ENCODE results near the gene SHISA8. TPM values are rescaled to one million over a fixed set of nuclear protein-coding genes. Genes with fewer than 3 reads are reported as not detected.

Gene SHISA8
- not detected in 2 replicates for total RNA-seq

DNA sequence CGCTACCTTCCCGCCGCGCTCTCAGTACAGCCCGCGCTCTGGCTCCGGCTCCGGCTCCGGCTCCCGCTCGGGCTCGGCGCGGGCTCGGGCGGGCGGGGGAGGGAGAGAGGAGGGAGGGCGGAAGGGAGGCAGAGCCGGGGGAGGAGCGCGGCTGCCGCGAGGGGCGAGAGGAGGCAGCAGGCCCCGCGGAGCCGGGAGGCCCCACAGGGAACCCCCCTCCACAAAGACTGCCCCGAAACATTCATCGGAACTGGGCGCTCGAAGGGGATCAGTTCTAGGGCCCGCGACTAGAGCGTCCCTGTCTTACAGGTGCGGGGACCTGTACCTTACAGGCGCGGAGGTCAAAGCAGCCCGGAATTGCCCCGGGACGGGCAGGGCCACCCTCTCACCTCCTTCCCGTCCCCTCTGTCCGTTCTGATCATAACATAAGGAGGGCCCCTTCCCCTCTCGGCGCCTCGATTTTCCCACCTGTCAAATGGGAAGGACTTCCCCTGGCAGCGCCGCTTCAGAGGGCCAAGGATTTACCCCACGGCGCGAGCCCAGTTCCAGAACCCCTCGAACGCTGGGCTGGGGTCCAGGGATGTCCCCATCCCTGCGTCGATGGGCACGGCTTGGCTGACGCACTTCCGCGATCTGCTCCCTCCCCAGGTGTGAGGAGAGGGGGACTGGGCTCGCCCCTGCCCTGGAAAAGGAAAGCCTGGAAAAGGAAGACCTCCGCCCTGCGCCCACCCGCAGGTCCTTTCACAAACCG, at the start of gene SHISA8:
TSS of gene SHISA8 (minus strand) at position 40 of the 751 bp plus-strand sequence. CDS start 407 bp downstream, outside the sequence.

DNA sequence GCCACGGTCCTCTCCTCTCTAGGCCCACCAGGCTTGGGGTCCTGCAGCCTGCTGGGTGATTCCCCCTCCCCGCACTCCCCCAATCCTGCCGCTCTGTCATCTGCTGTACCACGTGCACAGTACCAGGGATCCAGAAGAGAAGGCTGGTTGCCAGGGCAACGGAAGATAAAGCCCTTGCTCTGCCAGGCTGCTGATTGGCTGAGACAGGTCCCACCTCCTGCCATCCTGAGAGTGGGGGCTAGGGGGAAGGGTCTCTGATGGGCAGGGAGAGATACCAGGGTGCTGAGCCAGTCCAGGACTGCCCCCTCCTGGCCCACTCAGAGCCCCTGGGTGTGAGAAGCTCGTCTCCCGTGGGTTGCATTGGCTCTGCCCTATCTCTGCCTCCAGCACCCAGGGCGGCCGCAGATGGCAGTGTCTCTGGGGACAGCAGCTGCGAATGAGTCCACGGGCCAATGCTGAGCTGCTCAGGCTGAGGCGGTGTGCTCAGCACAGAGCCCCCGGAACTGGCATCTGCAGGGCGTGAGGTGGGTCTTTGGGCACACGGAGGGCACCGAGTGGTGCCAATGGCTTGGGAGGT, 37.1 kb upstream of the SHISA8 start, which contains the start of gene SMIM45:
TSS of gene SMIM45 (plus strand) at position 253 of the 577 bp plus-strand sequence.

DNA sequence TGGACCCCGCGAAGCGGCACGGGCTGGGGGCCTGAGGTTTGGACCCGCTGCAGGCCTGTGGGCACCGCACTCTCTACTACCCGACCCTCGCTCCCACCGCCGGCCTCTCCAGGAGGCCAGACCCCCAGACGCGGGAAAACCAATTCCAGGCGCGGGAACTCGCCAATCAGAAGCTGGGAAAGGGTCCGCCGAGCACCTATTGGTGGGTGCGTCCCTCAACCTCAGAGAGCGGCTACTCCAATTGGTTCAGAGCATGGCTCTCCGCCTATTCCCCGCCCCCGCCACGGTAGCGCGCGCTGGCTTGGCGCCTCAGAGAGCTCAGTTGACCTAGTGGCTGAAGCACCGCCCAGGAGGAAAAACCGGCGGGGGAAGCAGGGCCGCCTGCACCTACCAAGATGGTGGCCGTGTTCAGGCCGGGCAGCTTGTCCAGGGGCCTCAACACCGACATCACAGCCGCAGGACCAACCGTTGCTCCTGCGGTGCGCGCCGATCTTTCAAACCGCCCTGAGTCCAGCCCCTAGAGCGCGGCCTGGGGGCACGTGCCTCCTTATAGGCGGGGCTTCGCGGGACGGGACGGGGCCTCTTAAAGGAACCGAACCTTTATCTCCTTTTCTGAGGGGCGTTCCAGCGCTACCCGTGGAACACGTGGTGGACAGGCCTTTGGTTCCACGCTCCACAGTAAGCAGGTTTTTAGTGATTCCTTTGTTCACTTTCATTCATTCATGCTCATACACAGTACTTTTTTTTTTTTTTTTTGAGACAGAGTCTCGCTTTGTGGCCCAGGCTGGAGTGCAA, 32.0 kb upstream of the SHISA8 start, which contains the start of gene CENPM:
TSS of gene CENPM (minus strand) at position 524 of the 795 bp plus-strand sequence. CDS start at position 448, 76 bp downstream.

Other genes starting within 250 kb of the SHISA8 start
- gene SNU13, start 226.2 kb downstream of the SHISA8 start, total RNA-seq, result 71.9 and 83.4 TPM in 2 replicates
- 0.73 and 0.99 TPM in 2 replicates for gene MEI1, start 215.6 kb downstream of the SHISA8 start, total RNA-seq
- gene CCDC134, start 114.4 kb downstream of the SHISA8 start, total RNA-seq, result 6.8 and 8.9 TPM in 2 replicates
- 60.7 and 83.5 TPM in 2 replicates for gene SREBF2, start 82.0 kb downstream of the SHISA8 start, total RNA-seq
- gene TNFRSF13C, start 11.7 kb upstream of the SHISA8 start, total RNA-seq, result 0.15 and 0.17 TPM in 2 replicates
- gene CENPM, start 32.1 kb upstream of the SHISA8 start, total RNA-seq, result 3.5 and 33.3 TPM in 2 replicates
- gene SEPTIN3, start 54.4 kb upstream of the SHISA8 start, total RNA-seq, result under 0.01 and 0.33 TPM in 2 replicates
- 0.73 and 1.7 TPM in 2 replicates for gene WBP2NL, start 83.7 kb upstream of the SHISA8 start, total RNA-seq
- 58.4 and 59.1 TPM in 2 replicates for gene NAGA, start 155.7 kb upstream of the SHISA8 start, total RNA-seq
- 14.1 and 26.8 TPM in 2 replicates for gene PHETA2, start 159.2 kb upstream of the SHISA8 start, total RNA-seq
- gene SMDT1, start 164.6 kb upstream of the SHISA8 start, total RNA-seq, result 4.1 and 6.7 TPM in 2 replicates
- gene NDUFA6, start 175.7 kb upstream of the SHISA8 start, total RNA-seq, result 34.6 and 86.8 TPM in 2 replicates
- 0.15 and 0.33 TPM in 2 replicates for gene CYP2D6, start 215.7 kb upstream of the SHISA8 start, total RNA-seq